ENCODE measurements around the gene RAC2.

The RAC2 gene

GRCh38 chr22:37258005-37258752 lies 14.1 kb upstream of the RAC2 start:
- H4K20me1 ChIP-seq (ENCODE audit: insufficient read depth, low read length) = no peaks in the 10 kb centered on the region
- H3K9ac ChIP-seq (ENCODE audit: low read length) = no peak overlapping the region
- H3K4me2 ChIP-seq (ENCODE audit: low read depth, low read length) = no peak overlapping the region
- DNase-seq = no peak
- H3K27me3 ChIP-seq (replicated peaks; ENCODE audit: insufficient read depth, low read length) = no peaks in the 10 kb centered on the region
- H3K4me3 ChIP-seq (ENCODE audit: low read length) = no peak overlapping the region
- H3K9me3 ChIP-seq (replicated peaks; ENCODE audit: insufficient read depth, low read length) = no peaks in the 10 kb centered on the region
- H3K4me1 ChIP-seq (ENCODE audit: low read length) = peaks cover 5% of the 10 kb centered on the region
- H3F3A ChIP-seq (ENCODE audit: insufficient read depth, low read length) = no peaks in the 10 kb centered on the region
- H3K27ac ChIP-seq (ENCODE audit: low read length) = no peak overlapping the region
- no peaks in the 10 kb centered on the region for H3K36me3 ChIP-seq (replicated peaks; ENCODE audit: insufficient read depth, low read length)
- no peaks in the 10 kb centered on the region for H3K9me2 ChIP-seq (replicated peaks; ENCODE audit: insufficient read depth, low read length)
- TF ChIP-seq CTCF (IDR thresholded peaks at IDR 0.05; ENCODE audit: low read length) (no peak), EZH2phosphoT487 (IDR thresholded peaks at IDR 0.05; ENCODE audit: low read length) (no peak), EZH2 (optimal IDR thresholded peaks at IDR 0.05; ENCODE audit: low read depth, low read length) (no peak)
- H2AFZ ChIP-seq (ENCODE audit: low read length) = no peak overlapping the region
- H3K79me2 ChIP-seq (ENCODE audit: low read length) = no peaks in the 10 kb centered on the region

GRCh38 chr22:37256075-37256726 lies 12.1 kb upstream of the RAC2 start:
- TF ChIP-seq EZH2phosphoT487 (IDR thresholded peaks at IDR 0.05; ENCODE audit: low read length) (no peak), CTCF (IDR thresholded peaks at IDR 0.05; ENCODE audit: low read length) (no peak)
- no peak overlapping the region for H3K4me2 ChIP-seq (ENCODE audit: low read depth, low read length)
- H3K4me3 ChIP-seq (ENCODE audit: low read length) = no peak overlapping the region
- no peaks in the 10 kb centered on the region for H3K36me3 ChIP-seq (replicated peaks; ENCODE audit: insufficient read depth, low read length)
- H3K79me2 ChIP-seq (ENCODE audit: low read length) = no peaks in the 10 kb centered on the region
- no peak overlapping the region for H3K9ac ChIP-seq (ENCODE audit: low read length)
- DNase-seq = no peak
- H3K27me3 ChIP-seq (replicated peaks; ENCODE audit: insufficient read depth, low read length) = no peaks in the 10 kb centered on the region
- peaks cover 5% of the 10 kb centered on the region for H3K4me1 ChIP-seq (ENCODE audit: low read length)
- no peak overlapping the region for H2AFZ ChIP-seq (ENCODE audit: low read length)
- no peak overlapping the region for H3K27ac ChIP-seq (ENCODE audit: low read length)
- H3K9me2 ChIP-seq (replicated peaks; ENCODE audit: insufficient read depth, low read length) = no peaks in the 10 kb centered on the region
- no peaks in the 10 kb centered on the region for H3K9me3 ChIP-seq (replicated peaks; ENCODE audit: insufficient read depth, low read length)
- H3F3A ChIP-seq (ENCODE audit: insufficient read depth, low read length) = no peaks in the 10 kb centered on the region; the same call in 1 of the 2 replicates
- no peaks in the 10 kb centered on the region for H4K20me1 ChIP-seq (ENCODE audit: insufficient read depth, low read length)

- TF ChIP-seq EZH2 (optimal IDR thresholded peaks at IDR 0.05; ENCODE audit: low read depth, low read length) = no peak
- TF ChIP-seq CTCF (IDR thresholded peaks at IDR 0.05; ENCODE audit: low read length) = no peak
- no peak for TF ChIP-seq EZH2phosphoT487 (IDR thresholded peaks at IDR 0.05; ENCODE audit: low read length)
- Histone ChIP-seq H3K27me3 (replicated peaks; ENCODE audit: insufficient read depth, low read length) (no peaks in the 10 kb centered on the region), H2AFZ (ENCODE audit: low read length) (no peak overlapping the region), H3K79me2 (ENCODE audit: low read length) (no peaks in the 10 kb centered on the region), H4K20me1 (ENCODE audit: insufficient read depth, low read length) (no peaks in the 10 kb centered on the region), H3K36me3 (replicated peaks; ENCODE audit: insufficient read depth, low read length) (no peaks in the 10 kb centered on the region), H3K9me2 (replicated peaks; ENCODE audit: insufficient read depth, low read length) (no peaks in the 10 kb centered on the region), H3K9me3 (replicated peaks; ENCODE audit: insufficient read depth, low read length) (no peaks in the 10 kb centered on the region), H3K4me3 (ENCODE audit: low read length) (no peak overlapping the region), H3K4me2 (ENCODE audit: low read depth, low read length) (no peak overlapping the region), H3F3A (ENCODE audit: insufficient read depth, low read length) (no peaks in the 10 kb centered on the region; the same call in 1 of the 2 replicates), H3K27ac (ENCODE audit: low read length) (no peak overlapping the region), H3K9ac (ENCODE audit: low read length) (no peak overlapping the region), H3K4me1 (ENCODE audit: low read length) (peaks cover 3% of the 10 kb centered on the region; the same call in 1 of the 2 replicates)
- DNase-seq = no peak
Measured at GRCh38 chr22:37255558-37256006, 11.5 kb upstream of the RAC2 start.

Data from MM.1S (cell line).